HG02885 (cell line): ENCODE measurements around the gene NOLC1.

Experiments used
- ATAC-seq: cut with Tn5 transposase; IDR thresholded peaks from one replicate; pipeline ENCODE4 v1.9.1; 2021; ENCODE audit warnings: mild to moderate bottlenecking; ENCODE audit not compliant: unreplicated experiment, poor library complexity

Gene NOLC1

GRCh38 chr10:102196893-102197292 lies 44.7 kb downstream of the NOLC1 start:
- ATAC-seq: no peak

DNA sequence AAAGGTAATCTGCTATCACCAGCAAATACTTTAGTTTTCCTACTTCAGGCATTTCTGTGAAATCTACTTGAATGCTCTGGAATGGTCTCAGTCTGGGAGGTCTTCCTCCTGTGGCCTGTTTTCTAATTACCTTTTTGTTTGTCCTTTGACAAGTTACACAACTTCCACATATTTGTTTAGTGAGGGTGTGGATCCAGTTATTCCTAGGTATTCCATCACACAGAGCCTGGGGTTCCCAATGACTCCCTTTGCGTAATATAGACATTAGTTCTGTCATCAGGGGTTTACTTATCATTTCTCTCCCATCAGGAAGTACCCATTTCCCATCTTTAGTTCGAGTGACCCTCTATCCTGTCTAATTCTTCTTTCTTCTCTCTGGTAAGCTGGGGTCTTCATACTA lies 45.8 kb downstream of the NOLC1 start:
- no peak for ATAC-seq

GRCh38 chr10:102200751-102201640 lies 48.8 kb downstream of the NOLC1 start:
- no peak for ATAC-seq

DNA sequence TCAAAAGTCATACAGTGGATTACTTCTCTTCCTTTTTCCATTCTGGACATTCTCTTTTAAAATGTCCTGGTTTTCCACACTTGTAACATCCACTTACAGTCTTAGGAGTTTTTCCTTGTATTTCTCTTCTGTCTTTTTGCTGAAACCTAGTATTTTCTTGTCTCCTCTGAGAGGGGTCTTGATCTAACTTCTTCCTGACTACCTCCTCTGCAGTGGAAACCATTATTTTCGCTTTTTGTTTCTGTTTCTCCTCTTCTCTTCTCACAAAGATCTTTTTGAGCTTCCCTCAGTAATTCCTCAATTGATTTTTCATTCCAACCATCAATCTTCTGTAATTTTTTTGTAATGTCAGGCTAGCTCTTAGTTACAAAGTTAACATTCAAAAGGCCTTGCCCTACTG lies 50.2 kb downstream of the NOLC1 start:
- no peak for ATAC-seq

DNA sequence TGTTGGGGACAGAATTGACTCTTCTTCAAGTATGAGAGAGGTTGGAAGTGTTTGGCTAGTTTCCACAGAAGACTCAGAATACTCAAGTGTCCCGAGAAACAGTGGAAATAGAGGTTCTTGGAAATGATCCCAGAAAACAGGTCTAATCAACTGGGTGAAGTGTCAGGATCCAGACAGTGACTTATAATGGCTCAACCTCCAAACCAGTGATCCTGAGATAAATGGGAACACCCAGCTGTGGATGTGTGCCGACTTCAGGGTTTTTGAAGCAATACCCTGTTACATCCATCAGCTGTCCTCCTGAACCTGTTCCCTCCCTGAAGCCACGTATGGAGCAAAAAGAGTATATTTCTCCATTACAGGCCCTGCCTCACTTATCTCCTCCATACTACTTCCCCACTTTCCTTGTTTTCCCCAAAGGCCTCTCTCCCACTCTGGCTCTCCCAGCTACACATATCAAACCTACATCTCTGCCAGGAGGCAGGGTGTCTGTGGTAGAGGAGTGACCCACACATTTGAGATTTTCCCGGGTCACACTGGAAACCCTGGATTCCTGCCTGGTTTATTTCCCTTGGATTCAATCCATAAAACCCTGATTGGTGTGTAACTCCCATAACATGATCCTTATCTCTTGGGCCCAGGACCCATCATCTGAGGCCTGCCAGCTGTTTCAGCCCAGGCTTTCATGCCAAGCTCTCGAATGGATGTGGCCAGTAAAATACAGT lies 56.3 kb downstream of the NOLC1 start:
- ATAC-seq: no peak

DNA sequence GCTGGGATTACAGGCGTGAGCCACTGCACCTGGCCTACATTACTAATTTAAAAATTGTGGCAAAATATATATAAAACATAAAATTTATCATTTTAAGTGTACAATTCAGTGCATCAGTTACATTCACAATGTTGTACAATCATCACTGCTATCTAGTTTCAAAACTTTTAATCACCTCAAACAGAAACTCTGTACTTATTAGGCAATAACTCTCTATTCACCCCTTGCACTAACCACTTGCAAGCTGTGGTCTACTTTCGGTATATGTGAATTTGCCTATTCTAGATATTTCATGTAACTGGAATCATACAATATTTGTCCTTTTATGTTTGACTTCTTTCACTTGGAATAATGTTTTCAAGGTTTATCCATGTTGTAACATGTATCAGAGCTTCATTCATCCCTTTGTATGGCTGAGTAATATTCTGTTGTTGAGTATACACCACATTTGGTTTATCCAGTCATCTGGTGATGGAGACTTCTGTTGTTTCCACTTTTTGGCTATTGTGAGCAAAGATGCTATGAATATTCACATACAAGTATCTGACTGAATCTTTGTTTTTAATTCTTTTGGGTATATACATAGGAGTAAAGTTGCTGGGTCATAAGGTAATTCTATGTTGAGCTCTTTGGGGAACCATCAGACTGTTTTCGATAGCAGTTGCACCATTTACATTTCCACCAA lies 59.6 kb downstream of the NOLC1 start:
- ATAC-seq: no peak
